IMR-90 (cell line): ENCODE data around the gene SPEG. TPM values are rescaled to one million over a fixed set of nuclear protein-coding genes. Genes with fewer than 3 reads are reported as not detected.

Experiments used
- ATAC-seq: fragments of 200-7000 bp; cut with Tn5 transposase; 2 replicates; pipeline ENCODE4 v1.9.1; 2020; ENCODE audit warnings: low read depth, mild to moderate bottlenecking, moderate library complexity
- BruUV-seq: library from RNA; stranded (reverse); fragments of 400-500 nt; replicated peaks from 2 replicates; lab custom pipeline; 2021; lab: Mats Ljungman, UMichigan
- CTCF ChIA-PET: fragments of 300-600 bp; formaldehyde crosslinking; extraction: SDS; loops from one replicate; lab custom pipeline; 2021; ENCODE audit warnings: antibody characterized with exemption; lab: Yijun Ruan, JAX
- POLR2A ChIA-PET: fragments of 300-600 bp; sonication (Branson Sonifier 250); formaldehyde crosslinking; loops from one replicate; lab custom pipeline; 2022; ENCODE audit warnings: antibody characterized with exemption; ENCODE audit not compliant: unreplicated experiment; lab: Charles Lee
- DNase-seq: peaks from one replicate; pipeline ENCODE4 v3.0.0; 2013
- H2AFZ ChIP-seq: replicated peaks from 2 replicates; pipeline ENCODE3; 2013; ENCODE audit warnings: low read length, mild to moderate bottlenecking; ENCODE audit not compliant: poor library complexity
- H2AK5ac ChIP-seq: 2 replicates; pipeline ENCODE4 v1.6.1; 2013; ENCODE audit warnings: low read depth, low read length, inconsistent platforms
- H2AK9ac ChIP-seq: replicated peaks from 2 replicates; pipeline ENCODE3; 2013; ENCODE audit warnings: mild to moderate bottlenecking, low read depth, low read length, moderate library complexity; ENCODE audit not compliant: poor library complexity
- H2BK120ac ChIP-seq: 2 replicates; pipeline ENCODE4 v1.6.1; 2013; ENCODE audit warnings: low read depth, low read length, inconsistent platforms
- H2BK15ac ChIP-seq: 3 replicates; pipeline ENCODE4 v1.6.1; 2013; ENCODE audit warnings: low read depth, low read length, inconsistent platforms
- H2BK20ac ChIP-seq: 2 replicates; pipeline ENCODE4 v1.6.1; 2013; ENCODE audit warnings: low read depth, mild to moderate bottlenecking, inconsistent platforms, low read length, moderate library complexity
- H2BK5ac ChIP-seq: 2 replicates; pipeline ENCODE4 v1.6.1; 2013; ENCODE audit warnings: mild to moderate bottlenecking, low read depth, low read length, inconsistent platforms; ENCODE audit not compliant: poor library complexity, severe bottlenecking
- H3K14ac ChIP-seq: replicated peaks from 2 replicates; pipeline ENCODE4 v1.6.1; 2013; ENCODE audit warnings: low read depth, low read length, inconsistent platforms
- H3K18ac ChIP-seq: 2 replicates; pipeline ENCODE4 v1.6.1; 2013; ENCODE audit warnings: low read depth, low read length, control low read depth
- H3K23ac ChIP-seq: 2 replicates; pipeline ENCODE4 v1.6.1; 2013; ENCODE audit warnings: low read depth, low read length, inconsistent platforms
- H3K27ac ChIP-seq: 2 replicates; pipeline ENCODE4 v1.5.1; 2013; ENCODE audit warnings: mild to moderate bottlenecking, control low read depth, low read length; ENCODE audit not compliant: insufficient read depth
- H3K27me3 ChIP-seq: 2 replicates; pipeline ENCODE4 v1.6.1; 2013; ENCODE audit warnings: low read length; ENCODE audit not compliant: control insufficient read depth, insufficient read depth
- H3K36me3 ChIP-seq: 2 replicates; pipeline ENCODE4 v1.6.1; 2013; ENCODE audit warnings: low read length, mixed read lengths; ENCODE audit not compliant: control insufficient read depth, insufficient read depth
- H3K4ac ChIP-seq: 2 replicates; pipeline ENCODE4 v1.6.1; 2013; ENCODE audit warnings: low read depth, low read length, inconsistent platforms
- H3K4me1 ChIP-seq: 2 replicates; pipeline ENCODE4 v1.6.1; 2013; ENCODE audit warnings: low read length, mixed read lengths; ENCODE audit not compliant: control insufficient read depth, insufficient read depth
- H3K4me2 ChIP-seq: 2 replicates; pipeline ENCODE4 v1.6.1; 2013; ENCODE audit warnings: low read depth, mild to moderate bottlenecking, control low read depth, low read length, moderate library complexity
- H3K4me3 ChIP-seq: 2 replicates; pipeline ENCODE4 v1.5.1; 2013; ENCODE audit warnings: low read depth, mild to moderate bottlenecking, control low read depth, low read length, moderate library complexity; ENCODE audit not compliant: insufficient read depth
- H3K56ac ChIP-seq: 2 replicates; pipeline ENCODE4 v1.6.1; 2013; ENCODE audit warnings: low read length, inconsistent platforms; ENCODE audit not compliant: insufficient read depth; ENCODE audit errors: extremely low read depth
- H3K79me1 ChIP-seq, 2 experiments: 2 replicates each; pipeline ENCODE4 v1.6.1; 2013; ENCODE audit warnings: low read length in 2 of 2, inconsistent platforms in 1 of 2, low read depth in 1 of 2
- H3K9ac ChIP-seq: 2 replicates; pipeline ENCODE4 v1.6.1; 2013; ENCODE audit warnings: low read depth, low read length, control low read depth
- H3K9me1 ChIP-seq: 2 replicates; pipeline ENCODE4 v1.6.1; 2013; ENCODE audit warnings: low read length, inconsistent platforms; ENCODE audit not compliant: insufficient read depth
- H3K9me3 ChIP-seq: 2 replicates; pipeline ENCODE4 v1.6.1; 2013; ENCODE audit warnings: low read length; ENCODE audit not compliant: control insufficient read depth, insufficient read depth
- H4K20me1 ChIP-seq: 2 replicates; pipeline ENCODE4 v1.6.1; 2013; ENCODE audit warnings: low read length, inconsistent platforms; ENCODE audit not compliant: insufficient read depth
- H4K5ac ChIP-seq: 2 replicates; pipeline ENCODE4 v1.6.1; 2013; ENCODE audit warnings: mild to moderate bottlenecking, low read depth, low read length, control low read depth
- H4K8ac ChIP-seq, 2 experiments: 2 replicates each; pipeline ENCODE4 v1.6.1; 2013; ENCODE audit warnings: low read depth in 2 of 2, low read length in 2 of 2, control low read depth in 1 of 2, inconsistent platforms in 1 of 2
- H4K91ac ChIP-seq: 2 replicates; pipeline ENCODE4 v1.6.1; 2013; ENCODE audit warnings: low read depth, low read length, inconsistent platforms; ENCODE audit not compliant: insufficient read depth
- CEBPB ChIP-seq: IDR thresholded peaks from 2 replicates; pipeline ENCODE4 v1.6.1; 2012; ENCODE audit warnings: low read depth, low read length, improper control_type of control experiment
- FOS ChIP-seq: fragments of 150-350 bp; IDR thresholded peaks from 2 replicates; pipeline ENCODE4 v1.6.1; 2016; ENCODE audit warnings: low read depth, low read length
- MAFK ChIP-seq: IDR thresholded peaks from 2 replicates; pipeline ENCODE4 v1.6.1; 2012; ENCODE audit warnings: low read depth, low read length, improper control_type of control experiment
- MXI1 ChIP-seq: IDR thresholded peaks from 2 replicates; pipeline ENCODE4 v1.6.1; 2012; ENCODE audit warnings: low read depth, mild to moderate bottlenecking, low read length, moderate library complexity, borderline replicate concordance
- NFE2L2 ChIP-seq: fragments of 150-350 bp; IDR thresholded peaks from 2 replicates; pipeline ENCODE4 v1.6.1; 2016; ENCODE audit warnings: low read depth, mild to moderate bottlenecking, low read length
- RAD21 ChIP-seq: IDR thresholded peaks from 2 replicates; pipeline ENCODE4 v1.6.1; 2012; ENCODE audit warnings: low read length, improper control_type of control experiment
- SMC3 ChIP-seq: fragments of 150-350 bp; IDR thresholded peaks from 2 replicates; pipeline ENCODE4 v1.6.1; 2016; ENCODE audit warnings: low read depth, mild to moderate bottlenecking, antibody characterized with exemption, low read length, moderate library complexity
- WGBS, 2 experiments: methylation state at CpG; one replicate each; pipeline versions ENCODE4 v1.1.5 to v1.1.7; 2013; ENCODE audit warnings: missing lambda C conversion rate in 2 of 2; ENCODE audit not compliant: insufficient read length in 1 of 2; ENCODE audit errors: extremely low coverage in 2 of 2; 5-methylcytosine and 5-hydroxymethylcytosine counted together
- dilution Hi-C: fragments of 300-500 bp; cut with HindIII; formaldehyde crosslinking; loops from one replicate; pipeline ENCODE4 v1.14.3; 2018; ENCODE audit warnings: low sequenced_read_pairs; ENCODE audit not compliant: unreplicated experiment
- in situ Hi-C: fragments of 300-500 bp; cut with MboI; formaldehyde crosslinking; loops from 3 replicates; pipeline ENCODE4 v1.14.3; 2019; ENCODE audit warnings: low sequenced_read_pairs, inconsistent platforms, mixed read lengths
- intact Hi-C: fragments of 100-400 bp; cut with micrococcal nuclease; formaldehyde crosslinking; loops from 2 replicates; pipeline ENCODE4 v1.10.0; 2022
- polyA plus RNA-seq, 3 experiments: library from polyadenylated mRNA; depleted of rRNA; stranded (reverse); fragments of >200 nt; gene quantifications; 2 replicates each; pipeline ENCODE4 v1.2.3, GENCODE V29; 2012; ENCODE audit warnings: low replicate concordance in 1 of 3
- total RNA-seq: library from RNA; depleted of rRNA; stranded (reverse); fragments of >200 nt; gene quantifications from 2 replicates; pipeline ENCODE4 v1.2.3, GENCODE V29; 2012
- TF ChIP-seq, protein P1 (sequence below): fragments of 150-350 bp; IDR thresholded peaks from 2 replicates; pipeline ENCODE4 v1.6.1; 2017; ENCODE audit warnings: mild to moderate bottlenecking, antibody characterized with exemption, low read length, low read depth
- TF ChIP-seq, protein P2 (sequence below): conservative IDR thresholded peaks from 2 replicates; pipeline ENCODE4 v1.5.1; 2012; ENCODE audit warnings: mild to moderate bottlenecking, low read depth, low read length, improper control_type of control experiment

The SPEG gene
- total and polyA plus RNA-seq, 2 of the 4 experiments (the other 2 are of a cell fraction) = 6.8 to 81.6 TPM

DNA sequence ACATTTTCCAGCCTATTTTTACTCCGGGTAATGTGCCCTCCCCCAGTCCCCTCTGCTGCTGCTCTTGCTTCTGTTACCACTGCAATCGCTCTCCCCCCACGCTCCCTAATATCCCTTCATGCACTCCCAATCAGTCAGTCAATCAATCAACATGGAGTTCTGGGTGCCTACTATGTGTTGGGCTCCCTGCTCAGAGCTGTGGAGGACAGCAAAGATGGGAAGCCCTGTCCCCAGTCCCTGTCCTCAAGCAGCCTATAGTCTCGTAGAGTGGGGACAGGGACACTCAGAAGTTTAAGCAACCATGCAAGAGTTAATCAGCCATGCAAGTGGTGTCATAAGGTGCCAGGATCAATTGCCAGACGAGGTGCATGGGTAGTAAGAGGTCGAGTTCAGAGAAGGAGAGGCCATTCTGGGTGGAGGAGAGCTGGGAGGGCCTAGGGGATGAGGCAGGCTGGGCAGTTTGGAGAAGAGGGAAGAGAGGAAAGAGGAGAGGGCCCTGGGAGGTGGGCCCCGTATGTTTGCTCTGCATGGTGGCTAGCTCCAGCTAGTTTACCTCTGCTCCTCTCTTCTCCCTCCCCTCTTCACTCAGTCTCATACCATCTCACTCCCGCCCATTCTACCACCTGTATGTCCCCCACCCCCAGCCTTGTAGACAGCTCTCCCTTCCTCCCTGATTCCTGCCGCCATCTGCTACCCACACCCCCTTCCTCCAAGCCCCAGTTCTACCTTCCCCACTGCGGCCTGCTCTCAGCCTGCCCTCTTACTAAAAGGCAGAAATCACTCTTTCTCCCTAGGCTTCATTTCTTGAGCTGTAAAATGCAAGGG, 83.5 kb downstream of the SPEG start:
- Histone ChIP-seq H3K9ac (no peak overlapping the region), H3K23ac (no peak overlapping the region), H3K4me2 (no peak overlapping the region), H3K4me3 (no peak overlapping the region), H3K56ac (no peak overlapping the region), H4K91ac (no peak overlapping the region), H3K9me3 (no peaks in the 10 kb centered on the region), H2AK9ac (no peak overlapping the region), H3K79me1 (no peaks in the 10 kb centered on the region), H3K27ac (no peak overlapping the region), H2BK5ac (no peak overlapping the region), H4K5ac (no peak overlapping the region), H4K20me1 (no peaks in the 10 kb centered on the region; the same call in 1 of the 2 replicates), H2AFZ (no peak overlapping the region), H4K8ac (no peak overlapping the region), H3K14ac (no peak overlapping the region), H2AK5ac (no peak overlapping the region), H2BK20ac (no peak overlapping the region), H3K27me3 (peaks cover 50% of the 10 kb centered on the region), H3K36me3 (no peaks in the 10 kb centered on the region), H2BK120ac (no peak overlapping the region), H3K4ac (no peak overlapping the region), H2BK15ac (no peak overlapping the region), H3K9me1 (no peaks in the 10 kb centered on the region), H3K18ac (no peak overlapping the region), H3K4me1 (peaks cover 21% of the 10 kb centered on the region)
- in situ Hi-C loops = no loop called here
- no TSS peak for BruUV-seq
- TF ChIP-seq NFE2L2 (no peak), SMC3 (no peak), CEBPB (no peak), FOS (no peak), RAD21 (no peak), MAFK (no peak), MXI1 (no peak)
- TF ChIP-seq, protein P1, sequence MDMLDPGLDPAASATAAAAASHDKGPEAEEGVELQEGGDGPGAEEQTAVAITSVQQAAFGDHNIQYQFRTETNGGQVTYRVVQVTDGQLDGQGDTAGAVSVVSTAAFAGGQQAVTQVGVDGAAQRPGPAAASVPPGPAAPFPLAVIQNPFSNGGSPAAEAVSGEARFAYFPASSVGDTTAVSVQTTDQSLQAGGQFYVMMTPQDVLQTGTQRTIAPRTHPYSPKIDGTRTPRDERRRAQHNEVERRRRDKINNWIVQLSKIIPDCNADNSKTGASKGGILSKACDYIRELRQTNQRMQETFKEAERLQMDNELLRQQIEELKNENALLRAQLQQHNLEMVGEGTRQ = no peak
- TF ChIP-seq, protein P2, sequence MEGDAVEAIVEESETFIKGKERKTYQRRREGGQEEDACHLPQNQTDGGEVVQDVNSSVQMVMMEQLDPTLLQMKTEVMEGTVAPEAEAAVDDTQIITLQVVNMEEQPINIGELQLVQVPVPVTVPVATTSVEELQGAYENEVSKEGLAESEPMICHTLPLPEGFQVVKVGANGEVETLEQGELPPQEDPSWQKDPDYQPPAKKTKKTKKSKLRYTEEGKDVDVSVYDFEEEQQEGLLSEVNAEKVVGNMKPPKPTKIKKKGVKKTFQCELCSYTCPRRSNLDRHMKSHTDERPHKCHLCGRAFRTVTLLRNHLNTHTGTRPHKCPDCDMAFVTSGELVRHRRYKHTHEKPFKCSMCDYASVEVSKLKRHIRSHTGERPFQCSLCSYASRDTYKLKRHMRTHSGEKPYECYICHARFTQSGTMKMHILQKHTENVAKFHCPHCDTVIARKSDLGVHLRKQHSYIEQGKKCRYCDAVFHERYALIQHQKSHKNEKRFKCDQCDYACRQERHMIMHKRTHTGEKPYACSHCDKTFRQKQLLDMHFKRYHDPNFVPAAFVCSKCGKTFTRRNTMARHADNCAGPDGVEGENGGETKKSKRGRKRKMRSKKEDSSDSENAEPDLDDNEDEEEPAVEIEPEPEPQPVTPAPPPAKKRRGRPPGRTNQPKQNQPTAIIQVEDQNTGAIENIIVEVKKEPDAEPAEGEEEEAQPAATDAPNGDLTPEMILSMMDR = no peak
- DNase-seq (no peak), ATAC-seq (no peak)
- 49% methylated on average over 5 of the region's 10 CpGs; no CpG with 5 or more reads in 1 of the 2 experiments for WGBS, 2 experiments
- dilution Hi-C loops = no loop called here
- ChIA-PET POLR2A (interaction anchor here (0.5 kb wide), 1 partner anchor 9 kb away, joined by 3 read pairs; no protein-coding TSS in a partner anchor), CTCF (interaction anchor here (0.7 kb wide), 2 partner anchors 8 to 12 kb away, joined by 3 to 5 read pairs; no protein-coding TSS in a partner anchor)
- intact Hi-C loops = no loop called here
